Measurements from ENCODE around the gene IP6K3.

DNA sequence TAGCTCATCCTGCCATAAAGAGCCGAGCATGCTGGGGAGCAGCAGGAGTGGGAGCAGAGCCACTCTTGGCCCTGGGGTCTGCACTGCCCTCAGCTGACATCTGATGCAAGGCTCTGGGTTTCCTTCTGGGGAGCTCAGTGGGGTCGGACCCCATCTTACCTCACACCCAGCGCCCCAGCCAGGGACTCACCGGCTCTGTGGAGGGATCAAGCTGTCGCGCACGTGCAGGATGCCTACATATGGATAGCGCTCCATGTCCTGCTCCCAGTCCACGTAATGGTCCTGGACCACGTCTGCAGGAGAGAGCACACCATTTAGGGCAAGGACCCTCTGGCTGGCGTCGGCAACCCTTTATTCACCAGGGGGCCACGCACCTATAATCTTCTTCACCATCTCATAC is 30.1 kb upstream of the IP6K3 start:
- TF ChIP-seq POLR2AphosphoS5 (IDR thresholded peaks at IDR 0.05; ENCODE audit: insufficient read depth in 1 of 2, low read depth in 1 of 2), result no peak
- no peak for TF ChIP-seq CTCF (IDR thresholded peaks at IDR 0.05)
- TF ChIP-seq POLR2A (IDR thresholded peaks at IDR 0.05), result no peak

Measured in vagina (tissue), 2 donors.